Glomerular visceral epithelial cell (primary cell): ENCODE data around the gene ARSD.
A peak's percentile ranks its signal among the peaks of the same experiment; 100 is the strongest.
"Not testable (repeated sequence)": the region's sequence is repeated elsewhere in the genome, so short reads cannot be mapped to it uniquely, and the experiment has no call there.

Experiments
- DNase-seq: peaks from one replicate; pipeline ENCODE4 v3.0.0-alpha.2; 2016; ENCODE audit errors: extremely low spot score

The ARSD gene

GRCh38 chrX:2933125-2933900, 4.2 kb upstream of the ARSD start:
- no peak for DNase-seq

DNA sequence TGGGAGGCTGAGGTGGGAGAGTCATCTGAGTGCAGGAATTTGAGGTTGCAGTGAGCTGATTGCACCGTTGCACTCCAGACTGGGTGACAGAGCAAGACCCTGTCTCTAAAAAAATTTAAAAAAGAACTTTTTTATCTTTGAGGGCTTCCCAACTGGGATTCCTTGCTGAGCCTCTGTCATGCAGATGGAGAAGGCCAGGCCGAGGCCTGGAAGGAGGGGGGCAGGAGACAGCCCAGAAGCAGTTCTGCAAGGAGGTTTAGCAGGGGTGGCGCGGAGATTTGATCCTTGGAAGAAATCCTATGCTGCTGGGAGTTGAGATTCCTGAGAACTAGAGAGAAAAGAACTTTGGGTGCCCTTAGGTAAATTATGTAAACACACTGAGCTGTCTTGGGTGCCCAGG, 2.5 kb upstream of the ARSD start:
- no peak for DNase-seq

- no peak for DNase-seq
Measured at GRCh38 chrX:2931155-2931554, 2.0 kb upstream of the ARSD start.

- DNase-seq, result no peak
Measured at GRCh38 chrX:2928191-2928582, 952 bp downstream of the ARSD start.

DNA sequence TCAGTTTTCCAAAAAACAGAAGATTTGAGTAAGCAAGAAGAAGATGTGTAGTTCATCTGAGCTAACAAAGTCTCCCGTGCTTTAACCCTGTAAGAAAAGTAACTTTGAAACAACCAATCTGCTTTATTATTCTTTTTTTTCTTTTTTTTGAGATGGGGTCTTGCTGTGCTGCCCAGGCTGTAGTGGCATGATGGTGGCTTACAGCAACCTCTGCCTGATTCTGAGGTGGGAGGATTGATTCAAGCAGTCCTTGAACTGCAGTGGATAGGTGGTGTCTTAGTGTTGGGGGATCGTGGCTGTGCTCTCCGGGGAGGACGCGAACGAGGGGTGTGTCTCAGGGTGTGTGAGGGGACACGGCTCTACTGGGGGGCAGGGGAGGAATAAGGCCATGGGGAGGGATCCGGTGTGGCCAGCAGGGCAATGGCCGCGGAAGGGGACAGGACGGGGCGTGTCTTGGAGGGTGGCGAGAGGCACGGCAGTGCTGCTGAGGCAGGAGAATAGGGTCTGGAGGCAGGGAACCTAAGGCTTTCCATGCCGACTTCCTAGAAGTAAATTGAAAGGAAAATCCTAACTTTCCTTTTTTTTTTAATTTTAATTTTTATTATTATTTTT, 2.4 kb downstream of the ARSD start:
- DNase-seq, result no peak

- DNase-seq, result not testable (repeated sequence)
Measured at GRCh38 chrX:2926255-2926654, 2.9 kb downstream of the ARSD start.

DNA sequence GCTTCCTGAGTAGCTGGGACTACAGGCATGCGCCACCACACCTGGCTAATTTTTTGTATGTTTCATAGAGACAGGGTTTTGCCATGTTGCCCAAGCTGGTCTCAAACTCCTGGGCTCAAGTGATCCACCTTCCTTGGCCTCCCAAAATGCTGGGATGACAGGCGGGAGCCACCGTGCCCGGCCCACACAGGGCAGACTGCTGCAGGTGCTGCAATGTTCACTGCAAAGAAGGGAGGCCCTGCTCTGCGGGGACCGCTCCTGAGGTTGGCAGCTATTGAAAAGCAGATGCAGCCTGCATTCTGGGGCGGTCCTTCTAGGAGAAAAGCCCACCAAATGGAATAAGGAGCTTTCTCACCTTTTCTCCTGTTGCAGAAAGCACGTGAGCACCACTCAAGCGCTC, 5.0 kb downstream of the ARSD start:
- DNase-seq, result no peak

DNA sequence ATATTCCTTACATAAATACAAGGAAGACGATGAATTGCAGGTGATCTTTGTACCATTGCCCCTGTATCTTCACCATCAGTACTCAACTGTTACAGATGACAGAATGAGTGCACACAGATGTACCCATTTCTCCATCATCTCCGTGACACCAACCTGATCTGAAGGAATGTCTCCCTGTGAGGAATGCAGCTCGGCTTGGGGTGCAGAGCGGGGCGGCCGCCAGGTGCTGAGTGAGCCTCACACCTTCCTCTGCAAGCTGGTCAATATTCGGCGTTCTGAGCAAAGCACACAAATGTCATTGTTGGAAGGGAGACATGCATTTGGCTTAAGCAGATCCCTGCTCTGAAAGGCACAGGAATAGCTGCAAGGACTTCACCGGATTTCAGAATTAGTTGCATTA, 7.4 kb downstream of the ARSD start:
- DNase-seq, result no peak

DNA sequence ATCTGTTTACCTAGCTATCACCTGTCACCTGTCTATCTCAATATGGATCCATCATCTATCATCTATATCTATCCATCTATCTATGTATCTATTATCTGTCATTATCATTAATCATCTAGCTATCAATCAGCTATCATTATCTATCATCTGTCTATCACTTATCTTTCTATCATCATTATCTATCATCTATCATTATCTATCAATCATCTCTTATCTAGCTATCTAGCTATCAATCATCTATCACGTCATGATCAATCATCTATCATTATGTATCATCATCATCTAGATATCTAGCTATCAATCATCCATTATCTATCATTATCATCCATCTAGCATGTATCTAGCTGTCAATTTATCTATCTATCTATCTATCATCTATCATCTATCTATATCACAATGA, 7.9 kb downstream of the ARSD start:
- DNase-seq, result no peak

DNA sequence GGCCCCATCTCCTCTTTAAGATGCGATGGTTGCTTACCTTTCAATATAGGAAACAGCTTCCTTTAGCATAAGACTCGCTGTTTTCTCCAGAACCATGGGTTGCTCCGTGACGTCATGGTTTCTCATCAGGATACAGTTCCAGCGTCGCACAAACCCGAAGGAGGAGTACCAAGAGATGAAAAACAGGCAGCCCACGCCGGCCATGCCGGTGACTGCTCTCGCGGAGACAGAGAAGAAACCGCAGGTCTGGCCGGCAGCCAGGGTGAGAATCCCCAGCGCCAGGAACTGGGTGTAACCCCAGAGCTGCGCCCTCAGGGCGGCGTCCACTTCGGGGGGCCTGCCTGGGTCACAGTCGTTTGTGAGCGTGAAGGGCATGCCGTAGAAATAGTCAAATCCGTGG, 11.4 kb downstream of the ARSD start:
- DNase-seq, result no peak

DNA sequence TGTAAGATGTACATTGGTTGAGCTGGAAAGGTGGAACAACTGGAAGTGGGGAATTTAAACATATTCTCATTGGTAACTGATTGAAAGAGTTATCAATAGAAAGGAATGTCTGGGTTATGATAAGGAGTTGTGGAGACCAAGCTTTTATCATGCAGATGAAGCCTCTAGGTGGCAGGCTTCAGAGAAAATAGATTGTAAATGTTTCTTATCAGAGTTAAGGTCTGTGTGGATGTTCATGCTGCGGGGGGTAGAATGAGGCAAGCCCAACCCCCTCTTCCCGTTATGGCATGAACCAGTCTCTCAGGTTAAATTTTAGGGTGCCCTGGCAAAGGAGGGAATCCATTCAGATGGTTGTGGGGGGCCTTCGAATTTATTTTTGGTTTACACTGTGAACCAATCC, 16.0 kb downstream of the ARSD start:
- DNase-seq, result no peak

DNA sequence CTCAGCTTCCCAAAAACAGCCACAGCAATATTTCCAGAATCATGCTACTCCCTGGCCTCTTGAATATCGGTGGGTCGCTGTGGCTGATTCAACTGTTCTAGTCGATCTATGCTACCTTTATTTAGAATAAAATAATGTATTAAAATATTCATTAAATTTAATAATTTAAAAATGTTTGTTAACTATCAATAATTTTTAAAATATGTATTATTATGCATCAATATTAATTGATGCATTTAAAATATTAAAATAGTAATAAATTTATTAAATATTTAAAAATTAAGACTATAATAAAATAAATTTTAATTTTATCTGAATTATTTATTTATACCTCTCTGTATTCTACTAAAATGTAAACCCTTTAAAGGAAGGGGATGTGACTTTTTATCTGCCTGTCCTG, 19.0 kb downstream of the ARSD start:
- DNase-seq, result no peak

DNA sequence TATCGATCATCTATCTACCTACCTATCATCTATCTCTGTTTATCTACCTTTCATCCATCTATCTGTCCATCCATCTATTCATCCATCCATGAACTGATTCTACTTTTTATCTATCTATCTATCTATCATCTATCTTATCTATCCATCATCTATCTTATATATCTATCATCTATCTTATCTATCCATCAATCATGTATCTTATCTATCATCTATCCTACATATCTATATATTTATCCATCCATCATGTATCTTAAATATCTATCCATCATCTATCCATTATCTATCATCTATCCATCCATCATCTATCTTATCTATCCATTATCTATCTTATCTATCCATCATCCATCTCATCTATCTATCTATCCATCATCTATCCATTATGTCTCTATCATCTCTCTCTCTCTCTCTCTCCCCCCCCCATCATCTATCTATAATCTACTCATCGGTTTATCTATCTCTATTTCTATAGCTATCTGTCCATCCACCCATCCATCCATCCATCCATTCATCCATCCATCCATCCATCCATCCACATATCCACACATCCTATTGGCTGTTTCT, 20.9 kb downstream of the ARSD start:
- DNase-seq, result no peak

- no peak for DNase-seq
Measured at GRCh38 chrX:2907295-2907694, 21.8 kb downstream of the ARSD start.

DNA sequence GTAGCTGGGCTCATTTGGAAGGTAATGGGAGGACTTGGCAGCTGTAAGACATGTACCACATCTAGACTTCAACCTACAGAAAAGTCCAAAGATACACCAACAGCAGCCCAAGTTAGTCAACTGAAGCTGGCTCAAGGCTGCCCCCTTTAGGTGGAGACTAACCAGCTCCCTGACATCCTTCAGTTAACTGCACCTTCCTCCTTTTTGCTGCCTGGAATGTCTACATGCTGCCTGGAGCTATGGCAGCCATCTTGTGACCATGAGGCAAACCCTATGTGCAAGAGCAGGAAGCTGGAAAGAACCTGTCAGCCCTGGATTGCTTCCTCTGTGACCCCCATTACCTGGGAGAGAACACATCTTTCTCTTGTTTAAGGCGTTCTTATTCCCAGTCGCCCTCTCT, 25.8 kb downstream of the ARSD start:
- no peak for DNase-seq

DNA sequence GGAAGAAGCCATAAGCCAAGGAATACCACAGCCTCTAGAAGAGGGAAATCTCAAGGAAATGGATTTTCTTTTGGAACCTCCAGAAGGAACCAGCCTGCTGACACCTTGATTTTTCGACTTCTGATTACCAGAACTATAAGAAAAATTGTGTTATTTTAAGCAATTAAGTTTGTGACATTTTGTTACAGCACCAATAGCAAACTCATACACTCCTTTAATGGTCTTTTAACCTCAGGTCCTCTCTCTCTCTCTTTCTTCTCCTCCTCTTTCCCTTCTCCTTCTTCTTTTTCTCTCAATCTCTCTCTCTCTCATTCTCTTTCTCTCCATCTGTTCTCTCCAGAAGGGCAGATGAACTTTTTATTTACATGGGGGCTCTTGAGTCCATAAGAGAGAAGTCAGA, 26.3 kb downstream of the ARSD start:
- DNase-seq, result no peak

- DNase-seq, result no peak
Measured at GRCh38 chrX:2901367-2902036, 27.6 kb downstream of the ARSD start.

GRCh38 chrX:2898846-2899512, 30.2 kb downstream of the ARSD start:
- DNase-seq, result no peak

DNA sequence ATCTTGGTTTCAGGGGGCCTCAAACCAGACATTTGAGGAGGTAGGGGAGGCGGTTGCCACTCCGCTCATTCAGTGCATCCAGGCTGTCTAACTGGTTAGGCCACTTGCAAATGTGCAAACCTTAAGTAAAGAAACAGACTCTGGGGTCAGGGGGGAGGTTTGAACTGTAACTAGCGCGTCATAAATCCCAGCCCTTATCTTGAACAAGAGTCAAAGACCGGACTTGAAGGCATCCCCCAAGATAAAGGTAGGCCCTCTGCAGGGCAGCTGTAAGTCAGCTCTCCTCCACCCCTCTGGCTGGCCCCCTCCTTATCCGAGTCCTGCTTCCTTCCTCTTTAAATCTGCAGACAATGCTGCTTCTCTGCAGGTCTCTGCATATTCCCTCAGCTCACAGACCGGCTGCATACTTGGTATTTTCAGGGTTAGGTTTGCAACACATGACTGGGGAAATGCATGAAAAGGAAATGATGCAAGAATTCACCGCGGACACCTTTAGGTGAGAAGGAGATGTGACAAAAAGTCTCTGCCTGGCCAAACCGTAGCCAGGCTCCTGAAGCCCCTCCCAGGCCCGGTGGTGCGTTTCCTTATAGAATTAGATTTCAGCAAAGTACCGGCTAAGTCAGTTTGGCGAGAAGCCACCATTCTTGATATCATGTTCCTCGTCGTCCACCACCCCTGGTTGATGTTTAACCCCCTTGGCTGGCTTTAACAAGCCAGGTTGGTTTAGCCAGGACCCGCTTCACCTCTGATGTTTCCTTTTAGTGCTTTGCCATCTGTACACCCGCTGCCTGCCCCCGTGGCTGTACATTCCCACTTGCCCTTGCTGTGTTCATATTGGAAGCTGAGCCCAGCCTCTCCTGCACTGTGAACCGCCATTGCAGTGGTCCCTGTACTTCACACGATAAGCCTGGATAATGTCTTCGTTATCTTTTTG, 31.2 kb downstream of the ARSD start:
- DNase-seq, result peak; percentile 46

- DNase-seq, result no peak
Measured at GRCh38 chrX:2897311-2897689, 31.8 kb downstream of the ARSD start.

GRCh38 chrX:2894885-2895292, 34.2 kb downstream of the ARSD start:
- no peak for DNase-seq
